ENCODE data around the gene YPEL5.

DNA sequence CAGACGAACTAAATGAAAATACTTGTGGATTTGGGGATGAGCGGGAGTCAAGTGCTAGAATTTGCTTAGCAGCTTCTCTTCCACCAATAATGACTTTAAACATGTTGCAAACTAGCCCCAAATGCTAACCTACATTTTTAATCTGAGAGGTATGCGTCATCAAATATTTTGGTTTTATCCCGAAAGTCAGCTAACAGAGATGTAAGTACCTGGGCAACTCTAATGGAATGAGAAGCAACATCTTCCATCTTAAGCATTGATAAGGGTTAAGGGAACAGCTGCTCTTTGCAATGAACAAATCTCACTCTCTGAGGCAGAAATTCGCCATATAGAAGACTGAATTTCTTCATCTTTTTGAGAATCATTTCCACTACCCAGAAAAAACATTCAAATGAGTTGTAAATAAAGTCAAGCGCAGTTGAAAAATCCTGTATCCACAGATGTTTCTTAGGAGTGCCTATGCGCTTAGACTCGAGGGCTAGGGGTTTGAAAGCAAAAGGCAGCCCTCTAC is 926 bp upstream of the YPEL5 start:
- peak in 1 of 4 donors; percentile 38 for TF ChIP-seq POLR2A (IDR thresholded peaks at IDR 0.05)
- TF ChIP-seq, protein P1, sequence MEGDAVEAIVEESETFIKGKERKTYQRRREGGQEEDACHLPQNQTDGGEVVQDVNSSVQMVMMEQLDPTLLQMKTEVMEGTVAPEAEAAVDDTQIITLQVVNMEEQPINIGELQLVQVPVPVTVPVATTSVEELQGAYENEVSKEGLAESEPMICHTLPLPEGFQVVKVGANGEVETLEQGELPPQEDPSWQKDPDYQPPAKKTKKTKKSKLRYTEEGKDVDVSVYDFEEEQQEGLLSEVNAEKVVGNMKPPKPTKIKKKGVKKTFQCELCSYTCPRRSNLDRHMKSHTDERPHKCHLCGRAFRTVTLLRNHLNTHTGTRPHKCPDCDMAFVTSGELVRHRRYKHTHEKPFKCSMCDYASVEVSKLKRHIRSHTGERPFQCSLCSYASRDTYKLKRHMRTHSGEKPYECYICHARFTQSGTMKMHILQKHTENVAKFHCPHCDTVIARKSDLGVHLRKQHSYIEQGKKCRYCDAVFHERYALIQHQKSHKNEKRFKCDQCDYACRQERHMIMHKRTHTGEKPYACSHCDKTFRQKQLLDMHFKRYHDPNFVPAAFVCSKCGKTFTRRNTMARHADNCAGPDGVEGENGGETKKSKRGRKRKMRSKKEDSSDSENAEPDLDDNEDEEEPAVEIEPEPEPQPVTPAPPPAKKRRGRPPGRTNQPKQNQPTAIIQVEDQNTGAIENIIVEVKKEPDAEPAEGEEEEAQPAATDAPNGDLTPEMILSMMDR (IDR thresholded peaks at IDR 0.05), result no peak
